GOT3 (cell line): ENCODE data around the gene FLRT3.

Experiments used
- DNase-seq: peaks from one replicate; lab custom pipeline; 2025; ENCODE audit warnings: mixed read lengths; lab: John Stamatoyannopoulos, UW

FLRT3 gene

DNA sequence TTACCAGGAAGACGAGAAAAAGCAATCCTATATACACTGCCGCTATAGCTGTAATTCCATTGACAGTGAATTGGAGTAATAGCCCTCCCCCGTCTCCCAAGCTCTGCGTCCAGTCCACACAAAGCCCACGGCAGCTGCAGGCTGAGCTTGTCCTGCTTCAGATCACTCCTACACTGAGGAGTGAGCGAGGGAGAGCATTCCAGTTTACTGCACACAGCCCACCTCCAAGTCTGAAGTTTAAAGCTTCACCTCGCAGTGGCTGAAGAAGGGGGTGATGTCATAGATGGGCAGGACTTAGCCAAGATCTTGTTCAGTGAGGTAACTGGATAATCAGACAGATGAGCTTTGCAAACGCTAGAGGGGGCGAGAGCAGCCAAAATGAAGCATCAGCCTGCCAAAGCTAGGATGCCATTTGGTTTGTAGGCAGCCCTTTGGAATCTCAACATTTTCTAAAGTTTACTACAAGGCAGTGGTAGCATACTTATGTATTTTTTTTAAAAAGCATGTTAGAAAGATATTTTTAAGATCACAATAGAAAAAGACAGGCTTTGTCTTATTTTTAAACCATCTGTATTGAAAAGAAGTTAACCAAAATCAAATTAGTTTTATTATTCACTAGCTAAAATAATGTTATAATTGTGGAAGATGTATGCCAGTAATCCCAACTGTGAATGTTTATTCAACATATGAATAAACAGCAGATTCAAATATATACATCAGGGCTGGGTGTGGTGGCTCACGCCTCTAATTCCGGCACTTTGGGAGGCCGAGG, at the start of gene FLRT3:
Gene FLRT3, minus strand, starts transcription at position 213 of the 772 bp plus-strand sequence. CDS start 10,106 bp downstream, outside the sequence.
- no peak for DNase-seq

DNA sequence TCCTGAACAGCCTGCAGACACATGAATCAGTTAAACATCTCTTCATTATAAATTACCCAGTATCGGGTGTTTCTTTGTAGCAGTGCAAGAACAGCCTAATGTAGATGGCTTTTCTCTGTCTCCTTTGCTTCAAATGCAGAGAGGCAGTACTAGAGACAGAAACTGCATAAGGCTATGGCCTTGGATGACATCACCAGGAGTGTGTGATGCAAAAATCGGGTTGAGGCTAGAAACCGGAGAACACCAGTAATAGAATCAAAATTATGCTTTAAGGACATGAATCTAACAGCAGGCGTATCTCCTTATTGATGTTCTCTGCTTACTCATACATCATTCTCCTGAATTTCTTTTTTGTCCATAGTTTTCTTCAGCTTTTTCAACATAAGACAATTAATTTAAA, 49.3 kb upstream of the FLRT3 start:
- DNase-seq: no peak

DNA sequence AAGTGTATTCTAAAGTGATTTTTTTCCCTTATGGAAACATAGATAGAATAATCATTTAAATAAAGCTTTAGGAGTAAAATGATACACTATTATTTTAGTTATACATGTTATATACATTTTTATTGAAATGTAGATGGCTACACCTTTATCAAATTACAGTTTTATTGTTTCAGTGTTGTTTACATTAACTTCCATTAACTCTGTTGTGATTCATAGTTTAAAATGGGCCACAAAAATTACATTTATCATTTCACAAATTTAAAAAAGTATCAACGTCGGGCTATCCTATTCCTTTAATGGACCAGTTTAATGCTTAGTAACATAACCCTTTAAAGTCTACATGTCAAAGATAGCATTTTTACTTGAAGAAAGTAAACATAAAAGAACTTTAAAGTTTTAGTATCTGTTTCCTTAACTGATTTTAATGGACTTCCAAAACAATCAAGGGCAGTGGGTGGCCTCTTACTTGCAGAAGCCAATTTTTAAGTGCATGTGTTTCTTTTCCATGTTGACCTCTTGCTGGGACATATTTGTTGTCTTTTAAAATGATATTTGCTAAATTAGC, 47.8 kb upstream of the FLRT3 start:
- no peak for DNase-seq

DNA sequence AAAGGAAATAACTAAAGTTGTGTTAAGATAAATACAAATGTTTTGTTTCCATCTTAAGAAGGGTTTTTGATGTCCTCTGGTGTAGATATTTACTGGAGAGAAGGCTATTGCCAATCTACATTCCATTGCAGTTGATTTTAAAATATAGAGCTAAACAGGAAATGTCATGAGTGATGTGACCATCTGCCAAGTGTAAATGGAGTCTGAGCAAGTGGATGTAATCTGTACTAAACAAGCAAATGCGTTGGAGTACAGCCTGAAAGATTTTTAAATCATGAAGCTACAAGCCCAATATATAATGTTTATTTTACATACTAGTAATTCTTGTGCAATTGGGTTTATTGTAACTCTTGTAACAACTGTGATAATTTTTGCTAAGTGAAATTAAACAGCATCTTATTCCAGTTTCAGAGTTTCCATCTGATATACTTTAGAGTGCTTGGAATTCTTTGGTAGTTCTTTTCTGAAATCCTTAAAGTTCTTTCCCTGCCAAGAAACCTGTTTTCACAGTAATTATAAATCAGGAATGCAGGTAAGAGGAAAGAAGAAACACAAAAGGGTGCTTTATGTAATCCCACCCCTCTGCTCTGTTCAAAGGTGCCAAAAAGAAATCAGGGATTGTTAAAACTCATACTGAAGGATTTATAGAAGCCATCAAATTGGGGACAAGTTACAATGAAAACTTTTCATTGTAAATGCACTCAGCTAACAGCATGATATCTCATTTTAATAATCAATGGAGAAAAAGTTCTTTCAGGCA, 47.2 kb upstream of the FLRT3 start:
- no peak for DNase-seq

DNA sequence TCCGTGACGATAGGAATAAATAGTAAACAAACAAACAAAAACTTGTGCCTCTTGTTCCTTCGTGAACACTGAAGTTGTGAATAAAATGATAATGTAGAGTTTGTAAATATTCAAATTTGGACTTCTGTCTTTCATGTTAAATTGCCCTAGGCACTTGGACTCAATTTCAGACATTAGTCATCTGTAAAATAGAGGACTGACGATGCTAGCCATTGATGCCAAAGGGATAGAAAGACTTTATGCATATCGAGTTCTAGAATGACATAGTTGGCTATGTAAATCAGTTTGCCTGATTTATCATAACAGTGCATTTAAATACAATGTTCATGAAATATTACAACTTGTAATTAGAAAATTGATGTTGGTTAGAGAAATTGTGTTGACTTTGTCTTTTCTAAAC, 45.9 kb upstream of the FLRT3 start:
- DNase-seq: no peak

DNA sequence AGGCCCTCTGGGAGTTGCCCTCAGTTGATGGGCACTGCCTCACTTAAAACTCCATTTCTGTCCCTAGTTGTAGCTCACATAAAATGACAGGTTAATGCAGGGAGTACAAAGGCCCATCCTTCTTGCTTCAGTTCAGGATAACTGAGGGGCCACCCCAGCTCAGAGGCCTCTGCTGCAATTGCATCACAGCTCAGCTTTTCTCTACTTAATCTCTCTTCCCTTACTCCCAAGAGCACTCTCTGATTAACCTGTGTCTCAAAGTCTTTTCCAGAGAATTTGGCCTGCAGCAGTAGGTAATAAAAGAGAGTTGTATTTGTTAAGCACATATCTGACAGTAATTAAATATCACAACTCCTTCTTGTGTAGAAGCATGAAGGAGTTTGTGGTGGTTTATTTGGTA, 40.9 kb upstream of the FLRT3 start:
- no peak for DNase-seq

DNA sequence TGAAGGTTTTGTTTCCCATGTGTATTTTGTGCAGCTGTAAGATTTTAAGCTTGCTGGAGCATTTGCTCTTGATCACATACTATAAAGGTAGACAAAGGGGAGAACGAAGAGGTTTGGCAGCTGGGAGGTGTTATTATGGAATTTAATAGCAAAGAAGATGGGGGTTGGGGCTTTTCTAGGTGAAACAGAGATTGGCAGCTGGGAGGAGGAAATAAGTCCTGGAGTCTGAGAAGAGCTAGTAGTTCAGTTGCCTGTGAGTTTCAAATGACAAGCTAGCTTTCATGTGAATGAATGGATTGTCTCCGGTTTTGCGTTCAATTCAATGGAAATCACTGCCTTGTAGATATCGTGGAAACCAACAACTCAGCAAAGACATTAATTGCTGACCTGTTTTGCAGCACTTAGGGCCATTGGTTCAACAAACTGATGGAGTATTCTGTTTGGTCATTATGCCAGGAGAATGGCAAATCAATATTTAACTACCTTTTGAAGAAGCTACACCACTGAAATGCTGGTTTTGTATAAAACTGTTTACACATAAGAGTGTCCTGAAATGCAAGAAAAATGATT, 38.1 kb upstream of the FLRT3 start:
- no peak for DNase-seq

DNA sequence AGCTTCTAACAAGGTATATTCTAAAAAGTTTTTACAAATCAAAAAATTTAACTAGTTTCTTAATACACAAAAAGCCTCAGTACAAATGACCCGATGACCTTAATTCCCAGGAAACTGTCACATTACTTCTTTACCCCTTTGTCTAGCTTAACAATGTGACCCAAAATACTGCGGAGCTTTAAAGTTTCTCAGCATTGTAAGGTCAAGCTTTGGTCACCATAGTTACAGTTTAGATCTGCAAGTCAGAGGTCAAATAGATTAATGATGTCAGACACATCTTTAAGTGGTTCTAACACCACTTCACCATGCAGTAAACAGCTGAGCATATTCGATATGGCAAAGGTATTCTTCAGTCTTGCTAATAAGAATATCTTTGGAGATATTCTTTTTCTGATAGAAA, 36.8 kb upstream of the FLRT3 start:
- DNase-seq: no peak

DNA sequence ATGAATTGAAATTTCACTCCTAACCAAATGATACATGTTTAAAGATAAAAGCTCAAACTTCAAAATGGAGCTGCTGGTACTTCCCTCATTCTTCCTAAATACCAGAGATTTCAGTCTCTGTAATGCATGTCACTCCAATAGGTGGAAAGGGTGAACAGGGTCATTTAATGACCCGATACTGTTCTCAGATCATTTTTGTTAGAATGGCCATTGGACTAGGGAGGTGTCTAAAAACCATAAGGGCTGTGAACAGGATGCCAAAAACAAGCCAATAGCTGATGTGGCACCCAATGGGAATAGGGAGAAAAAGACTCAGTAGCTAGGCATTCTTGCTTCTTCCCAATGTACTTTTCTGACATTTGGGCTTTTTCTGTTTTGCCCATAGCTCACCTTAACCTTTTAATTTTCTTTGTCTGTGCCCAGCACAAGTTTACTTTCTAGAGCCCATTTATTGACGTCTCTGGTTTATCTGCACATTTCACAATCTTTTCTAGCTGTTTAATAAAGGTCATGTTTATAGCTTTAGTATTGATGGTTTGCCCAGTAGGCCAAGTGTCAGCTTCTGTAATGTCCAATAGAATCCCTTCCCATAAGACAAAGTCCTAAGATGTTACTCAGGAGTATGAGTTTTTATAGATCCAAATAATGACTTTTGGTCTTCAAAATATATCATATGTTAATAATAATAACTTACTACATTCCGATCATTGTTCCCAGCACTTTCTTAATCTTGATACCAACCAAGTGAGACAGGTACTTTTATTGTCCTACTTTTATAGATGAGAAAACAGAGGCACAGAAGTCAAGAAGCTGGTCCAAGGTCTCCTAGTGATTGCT, 24.3 kb upstream of the FLRT3 start:
- no peak for DNase-seq

DNA sequence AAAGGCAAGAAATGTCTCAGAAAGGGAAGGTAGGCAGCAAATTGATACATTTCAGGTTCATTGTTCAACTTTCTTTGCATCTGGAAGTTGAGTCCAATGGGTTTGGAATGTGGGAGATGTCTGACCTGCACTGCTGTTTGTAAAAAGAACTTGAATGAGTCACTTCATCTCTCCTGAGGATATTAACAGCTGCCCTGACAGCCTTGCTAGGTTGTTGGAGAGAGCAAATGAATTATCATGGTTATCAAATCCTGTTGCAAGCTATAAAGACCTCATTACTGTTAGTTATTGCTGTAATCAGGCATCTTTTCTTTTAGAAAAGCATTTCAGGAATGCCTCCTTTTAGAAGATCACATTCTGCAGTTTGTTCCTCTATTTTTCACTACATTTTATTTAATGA, 23.0 kb upstream of the FLRT3 start:
- DNase-seq: no peak

DNA sequence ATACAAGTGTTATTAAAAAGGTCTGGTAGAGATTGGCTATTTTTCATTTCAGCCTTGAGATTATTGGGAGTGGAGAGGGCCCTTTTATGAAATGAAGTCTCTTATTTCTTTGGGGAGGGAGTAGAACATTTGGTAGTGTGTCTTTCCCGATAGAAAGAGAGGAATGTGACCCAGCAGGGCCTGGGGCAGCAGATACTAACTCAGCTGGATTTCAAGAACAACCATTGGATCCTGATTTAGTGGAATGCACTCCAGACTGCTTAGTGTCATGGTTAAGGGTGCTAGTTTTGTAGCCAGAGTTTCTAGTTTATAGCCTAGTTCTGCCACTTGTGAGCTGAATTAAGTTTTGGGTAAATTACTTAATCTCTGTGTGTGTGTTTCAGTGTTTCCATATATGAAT, 18.4 kb upstream of the FLRT3 start:
- no peak for DNase-seq

DNA sequence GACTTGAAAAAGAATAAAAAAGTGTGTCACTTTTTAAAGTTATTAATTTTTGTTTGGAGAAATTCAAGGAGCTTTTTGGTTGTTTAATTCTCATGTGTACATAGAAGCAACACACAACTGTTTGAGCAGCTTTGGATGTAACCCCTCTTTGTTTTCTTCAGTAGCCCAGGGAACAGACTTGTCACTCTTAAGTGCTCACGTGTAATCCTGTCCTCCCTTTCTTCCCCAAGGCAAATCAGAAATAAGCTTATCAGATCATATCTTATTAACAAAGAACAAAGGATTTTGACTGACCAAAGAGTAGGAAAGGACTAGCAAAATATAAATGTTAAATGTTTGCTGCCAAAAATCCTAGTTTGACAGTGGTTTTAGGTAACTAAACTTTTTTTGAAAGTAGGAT, 7.3 kb upstream of the FLRT3 start:
- DNase-seq: no peak

DNA sequence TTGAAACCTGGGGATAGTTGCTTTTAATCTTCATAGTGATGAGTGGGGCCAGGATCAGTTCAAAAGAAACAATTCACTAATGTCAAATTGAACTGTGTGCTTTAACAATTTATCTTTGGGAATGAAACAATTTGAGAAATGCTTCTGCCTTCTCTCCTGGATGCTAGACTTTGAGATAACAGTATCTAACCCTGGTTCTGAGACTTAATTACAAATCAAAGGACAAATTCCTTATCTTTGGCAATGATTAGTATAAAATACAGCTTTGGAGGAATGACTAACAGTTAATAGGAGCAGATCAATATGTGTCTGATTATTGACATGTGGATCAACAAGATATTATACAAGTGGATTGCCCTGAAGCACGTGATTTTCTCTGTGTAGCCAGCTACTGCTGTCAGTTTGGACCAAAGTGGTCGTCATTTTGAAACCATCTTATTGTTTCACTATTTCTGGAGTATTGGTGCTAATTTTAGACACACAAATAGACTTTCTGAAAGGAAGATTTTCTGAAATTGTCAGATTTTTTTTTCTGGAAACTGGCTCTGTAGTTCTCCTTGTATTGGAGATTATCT, 6.2 kb upstream of the FLRT3 start:
- no peak for DNase-seq

DNA sequence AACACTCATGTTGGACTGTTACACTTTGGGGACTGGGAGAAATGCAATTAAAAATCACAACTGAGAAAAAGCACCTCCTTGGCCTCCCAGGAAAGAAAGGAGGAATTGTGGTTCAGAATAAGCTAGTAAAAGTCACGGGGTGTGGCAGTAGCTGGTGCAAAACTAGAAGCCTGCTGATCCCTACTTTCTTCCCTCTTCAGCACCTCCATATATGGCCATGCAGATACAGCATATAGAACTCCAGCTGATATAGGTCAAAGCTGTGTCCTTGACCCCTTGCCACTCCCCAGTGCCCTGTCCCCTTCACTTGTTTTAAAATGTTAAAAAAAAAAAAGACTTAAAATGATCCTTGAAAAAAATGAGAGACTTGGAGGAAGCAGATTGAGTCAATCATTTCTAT, 5.5 kb upstream of the FLRT3 start:
- no peak for DNase-seq

DNA sequence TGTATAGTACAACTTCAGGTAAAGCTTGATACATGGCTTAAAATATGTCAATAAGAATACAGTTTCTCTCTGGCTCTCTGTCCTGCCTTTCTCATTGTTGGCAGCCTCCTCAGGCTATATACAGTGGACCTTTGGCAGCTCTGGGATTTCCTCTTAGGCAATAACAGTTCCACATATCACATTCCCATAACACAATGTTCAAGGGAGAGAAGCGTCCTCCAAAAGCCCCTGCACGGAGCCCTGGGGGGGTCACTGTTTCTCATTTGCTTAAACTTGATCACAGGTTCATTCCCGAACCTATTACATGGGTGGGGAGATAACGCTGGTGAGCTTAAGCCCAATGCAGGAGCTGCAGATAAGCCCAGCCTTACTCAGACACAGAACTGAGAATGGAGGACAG, 4.4 kb upstream of the FLRT3 start:
- DNase-seq: no peak

DNA sequence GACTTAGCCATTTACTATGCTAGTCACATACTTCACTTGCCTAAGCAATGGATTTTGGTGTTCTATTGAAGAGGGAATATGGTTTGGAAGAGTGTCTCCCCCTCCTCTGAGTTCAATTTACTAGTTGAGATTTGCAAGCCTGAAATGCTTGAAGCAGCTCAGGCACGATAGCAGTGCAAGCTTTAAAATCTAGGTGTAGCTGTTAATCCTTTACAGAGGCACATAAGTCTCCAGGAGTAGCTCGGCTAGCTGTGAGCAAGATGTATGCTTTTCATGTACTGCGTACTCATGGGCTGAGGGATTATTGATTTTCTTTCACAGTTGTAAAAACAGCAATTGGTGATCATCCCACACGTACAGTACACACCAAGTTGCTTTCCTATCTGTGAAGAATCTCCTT, 726 bp downstream of the FLRT3 start:
- DNase-seq: no peak

DNA sequence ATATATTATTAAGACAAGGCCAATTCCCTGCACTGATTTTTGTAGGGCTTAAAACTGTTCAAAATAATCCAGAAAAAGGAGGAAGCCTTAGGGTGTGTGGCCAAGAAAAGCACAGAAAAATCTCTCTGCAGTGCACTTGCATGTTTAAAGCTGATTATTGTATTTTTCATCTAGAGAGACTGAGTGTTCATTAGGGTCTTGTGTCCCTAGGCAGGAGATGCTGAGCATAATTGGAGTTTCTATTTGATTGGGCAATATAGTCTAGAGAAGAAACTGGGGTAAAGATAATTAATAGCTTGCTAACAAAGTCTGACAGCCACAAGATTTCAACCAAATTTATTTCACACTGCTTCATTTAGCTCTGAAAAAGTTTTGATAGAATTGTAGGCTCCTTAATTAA, 2.4 kb downstream of the FLRT3 start:
- DNase-seq: no peak

DNA sequence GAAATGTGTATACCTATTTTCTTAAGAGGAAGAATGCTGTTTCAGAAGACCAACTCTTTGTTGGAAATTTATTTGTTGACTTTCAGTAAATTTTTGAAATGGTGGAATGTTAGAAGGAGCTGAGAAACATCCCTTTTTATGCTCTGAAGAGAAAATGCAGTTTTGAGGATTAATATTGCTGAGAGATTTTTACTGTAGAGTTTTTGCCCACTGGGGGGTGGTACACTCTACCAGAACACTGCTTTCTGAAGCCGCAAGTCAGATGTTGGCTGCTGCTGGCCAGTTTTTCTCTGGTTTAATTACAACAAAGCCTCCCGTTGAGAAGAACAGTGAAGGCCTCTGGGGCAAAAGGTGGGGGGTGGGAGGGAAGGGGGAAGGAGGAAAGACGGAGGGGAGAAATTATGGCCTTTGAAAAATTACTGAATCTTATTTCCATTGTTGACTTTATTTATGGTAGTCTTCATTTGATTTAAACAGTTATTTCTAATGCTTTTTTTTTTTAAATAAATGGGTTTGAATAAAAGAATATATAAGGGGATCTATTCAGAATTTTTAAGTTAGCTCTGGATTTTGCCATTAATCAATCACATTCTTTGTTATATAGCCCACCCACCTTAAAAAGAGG, 3.0 kb downstream of the FLRT3 start:
- DNase-seq: no peak

DNA sequence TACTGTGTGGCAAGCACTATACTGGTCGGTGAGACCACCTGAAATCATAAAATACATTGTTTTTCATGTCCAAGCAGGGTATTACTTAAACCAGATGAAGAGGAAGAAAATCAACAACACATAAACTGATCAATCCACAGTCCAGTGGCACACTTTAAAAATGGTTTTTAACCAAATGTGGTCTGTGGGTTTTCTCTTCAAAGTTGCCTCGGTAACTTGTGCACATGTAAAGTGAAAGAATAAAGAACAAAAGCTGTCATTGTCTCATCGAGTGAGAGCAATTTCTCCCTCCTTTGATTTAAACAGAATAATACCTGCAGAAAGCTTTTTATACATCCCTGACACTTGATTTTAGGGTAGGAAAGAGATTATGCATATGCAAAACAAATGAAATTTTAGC, 3.7 kb downstream of the FLRT3 start:
- no peak for DNase-seq

DNA sequence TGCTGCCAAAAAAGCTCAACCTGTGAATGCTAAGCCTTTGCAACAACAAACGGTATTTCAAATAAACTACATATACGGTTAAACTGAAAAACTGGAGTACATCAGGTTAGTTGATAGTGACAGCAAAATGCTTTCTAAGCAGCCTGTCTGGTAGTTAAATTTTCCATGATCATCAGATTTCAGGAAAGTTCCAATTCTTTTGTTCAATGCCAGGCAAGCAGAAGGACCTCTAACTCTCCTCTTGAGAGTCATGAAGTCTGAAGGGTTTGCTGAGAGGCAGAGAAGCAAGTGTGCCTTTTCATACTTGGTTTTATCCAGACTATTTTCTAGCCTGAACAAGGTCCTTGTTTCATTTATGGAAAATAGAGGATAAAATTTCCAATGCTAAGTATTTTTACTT, 4.5 kb downstream of the FLRT3 start:
- DNase-seq: no peak

DNA sequence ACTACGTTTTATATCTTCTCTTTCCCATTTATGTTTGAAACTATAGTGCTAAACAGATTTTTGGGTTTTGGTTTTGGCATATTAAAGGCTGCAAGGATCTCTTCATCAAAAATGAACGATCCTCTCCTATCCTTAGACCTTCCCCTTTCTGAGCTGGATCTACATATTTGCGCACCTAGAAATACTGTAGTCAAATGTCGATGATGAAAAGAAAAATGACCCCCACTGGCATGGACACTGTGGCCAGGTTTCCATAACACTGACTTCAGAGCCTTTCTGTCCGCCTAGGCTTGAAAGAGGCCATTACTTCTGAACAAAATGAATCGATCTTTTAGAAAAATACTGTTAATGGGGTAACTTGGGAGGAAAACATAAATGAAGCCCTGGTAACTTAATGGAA, 5.8 kb downstream of the FLRT3 start:
- no peak for DNase-seq
